Ectodermal cell (in vitro differentiated cells): ENCODE data around the gene KLK6.
"Not testable (repeated sequence)": the region's sequence is repeated elsewhere in the genome, so short reads cannot be mapped to it uniquely, and the experiment has no call there.

Experiments
- H3K27ac ChIP-seq: 2 replicates; pipeline ENCODE4 v1.7.0; 2013; ENCODE audit warnings: mild to moderate bottlenecking, low read depth, low read length; ENCODE audit not compliant: insufficient read depth, poor library complexity, severe bottlenecking
- H3K27me3 ChIP-seq: 2 replicates; pipeline ENCODE4 v1.7.0; 2013; ENCODE audit warnings: mild to moderate bottlenecking, low read length; ENCODE audit not compliant: insufficient read depth, control insufficient read depth, poor library complexity, severe bottlenecking
- H3K36me3 ChIP-seq: one replicate; pipeline ENCODE4 v1.7.0; 2013; ENCODE audit warnings: low read length; ENCODE audit not compliant: control insufficient read depth, insufficient read depth
- H3K4me1 ChIP-seq: one replicate; pipeline ENCODE4 v1.7.0; 2013; ENCODE audit warnings: low read length; ENCODE audit not compliant: control insufficient read depth, insufficient read depth
- H3K4me3 ChIP-seq: 2 replicates; pipeline ENCODE4 v1.7.0; 2013; ENCODE audit warnings: low read depth, low read length, control low read depth; ENCODE audit not compliant: insufficient read depth
- H3K9me3 ChIP-seq: 2 replicates; pipeline ENCODE4 v1.7.0; 2013; ENCODE audit warnings: mild to moderate bottlenecking, low read length, moderate library complexity; ENCODE audit not compliant: control insufficient read depth
- WGBS, 2 experiments: methylation state at CpG; one replicate each; pipeline ENCODE4 v1.1.7; 2013; ENCODE audit warnings: missing lambda C conversion rate in 2 of 2; 5-methylcytosine and 5-hydroxymethylcytosine counted together

KLK6 gene

GRCh38 chr19:50994129-50994528 is 24.7 kb upstream of the KLK6 start:
- H3K27ac ChIP-seq = no peak overlapping the region
- no peaks in the 10 kb centered on the region for H3K9me3 ChIP-seq
- H3K4me1 ChIP-seq = no peaks in the 10 kb centered on the region
- peaks cover 4% of the 10 kb centered on the region for H3K27me3 ChIP-seq
- WGBS, 2 experiments = 85 to 89% methylated on average over 2 of the region's 2 CpGs
- H3K4me3 ChIP-seq = no peak overlapping the region
- H3K36me3 ChIP-seq = no peaks in the 10 kb centered on the region

GRCh38 chr19:50992666-50993035 is 23.3 kb upstream of the KLK6 start:
- Histone ChIP-seq H3K27ac (no peak overlapping the region), H3K4me1 (no peaks in the 10 kb centered on the region), H3K36me3 (no peaks in the 10 kb centered on the region), H3K4me3 (no peak overlapping the region), H3K9me3 (no peaks in the 10 kb centered on the region), H3K27me3 (peaks cover 4% of the 10 kb centered on the region)
- WGBS, 2 experiments = 85 to 91% methylated on average over 2 of the region's 2 CpGs

- H3K27me3 ChIP-seq, H3K36me3 ChIP-seq, H3K27ac ChIP-seq, H3K4me3 ChIP-seq, H3K9me3 ChIP-seq, H3K4me1 ChIP-seq: not testable (repeated sequence)
- 92% methylated on average over 13 of the region's 14 CpGs for WGBS, 2 experiments
Measured at GRCh38 chr19:50984416-50984815, 15.0 kb upstream of the KLK6 start.

- no peak within 1 kb of the TSS for H3K27ac ChIP-seq
- H3K4me1 ChIP-seq = peaks cover 10% of the 10 kb centered on the region
- H3K36me3 ChIP-seq = no peaks in the 10 kb centered on the region
- peaks cover 9% of the 10 kb centered on the region for H3K27me3 ChIP-seq
- no peaks in the 10 kb centered on the region for H3K9me3 ChIP-seq
- WGBS, 2 experiments = 72 to 78% methylated on average over 28 of the region's 28 CpGs
- H3K4me3 ChIP-seq = no peak within 1 kb of the TSS
Measured at GRCh38 chr19:50983625-50984292, 14.4 kb upstream of the KLK6 start, which contains the start of gene KLK7. KLK7 (minus strand) TSS chr19:50983917; CDS start chr19:50982399, 1,518 bp downstream.

- H3K9me3 ChIP-seq = no peaks in the 10 kb centered on the region
- no peak overlapping the region for H3K27ac ChIP-seq
- peaks cover 9% of the 10 kb centered on the region for H3K27me3 ChIP-seq
- no peak overlapping the region for H3K4me3 ChIP-seq
- H3K36me3 ChIP-seq = no peaks in the 10 kb centered on the region
- H3K4me1 ChIP-seq = peaks cover 10% of the 10 kb centered on the region
- WGBS, 2 experiments = 81 to 91% methylated on average over 4 of the region's 4 CpGs
Measured at GRCh38 chr19:50982186-50982585, 12.8 kb upstream of the KLK6 start.

GRCh38 chr19:50981587-50982146 is 12.3 kb upstream of the KLK6 start:
- Histone ChIP-seq H3K27me3 (peaks cover 9% of the 10 kb centered on the region), H3K4me1 (peaks cover 10% of the 10 kb centered on the region), H3K36me3 (no peaks in the 10 kb centered on the region), H3K9me3 (no peaks in the 10 kb centered on the region), H3K27ac (no peak overlapping the region), H3K4me3 (no peak overlapping the region)
- WGBS, 2 experiments = 77 to 78% methylated on average over 11 of the region's 11 CpGs

GRCh38 chr19:50980208-50980607 is 10.8 kb upstream of the KLK6 start:
- H3K4me3 ChIP-seq = no peak overlapping the region
- H3K36me3 ChIP-seq = no peaks in the 10 kb centered on the region
- peaks cover 14% of the 10 kb centered on the region for H3K4me1 ChIP-seq
- no peaks in the 10 kb centered on the region for H3K9me3 ChIP-seq
- peaks cover 9% of the 10 kb centered on the region for H3K27me3 ChIP-seq
- no peak overlapping the region for H3K27ac ChIP-seq
- WGBS, 2 experiments = 79 to 84% methylated on average over 13 of the region's 13 CpGs

GRCh38 chr19:50979758-50980157 is 10.4 kb upstream of the KLK6 start:
- Histone ChIP-seq H3K36me3 (no peaks in the 10 kb centered on the region), H3K27ac (no peak overlapping the region), H3K4me1 (peaks cover 14% of the 10 kb centered on the region), H3K9me3 (no peaks in the 10 kb centered on the region), H3K27me3 (peaks cover 9% of the 10 kb centered on the region), H3K4me3 (no peak overlapping the region)
- WGBS, 2 experiments = 48 to 53% methylated on average over 8 of the region's 8 CpGs

- no peak overlapping the region for H3K27ac ChIP-seq
- H3K36me3 ChIP-seq = no peaks in the 10 kb centered on the region
- no peak overlapping the region for H3K4me3 ChIP-seq
- H3K4me1 ChIP-seq = peaks cover 14% of the 10 kb centered on the region
- H3K9me3 ChIP-seq = no peaks in the 10 kb centered on the region
- H3K27me3 ChIP-seq = peaks cover 8% of the 10 kb centered on the region
- 76 to 84% methylated on average over 5 of the region's 5 CpGs for WGBS, 2 experiments
Measured at GRCh38 chr19:50978772-50979390, 9.5 kb upstream of the KLK6 start.

- no peaks in the 10 kb centered on the region for H3K9me3 ChIP-seq
- H3K27me3 ChIP-seq = peaks cover 3% of the 10 kb centered on the region
- H3K4me3 ChIP-seq = no peak overlapping the region
- no peak overlapping the region for H3K27ac ChIP-seq
- no peaks in the 10 kb centered on the region for H3K36me3 ChIP-seq
- WGBS, 2 experiments = 87 to 89% methylated on average over 4 of the region's 4 CpGs
- peaks cover 14% of the 10 kb centered on the region for H3K4me1 ChIP-seq
Measured at GRCh38 chr19:50977626-50978025, 8.2 kb upstream of the KLK6 start.
